ENCODE results near the gene KDM2B. TPM values are rescaled to one million over a fixed set of nuclear protein-coding genes. Genes with fewer than 3 reads are reported as not detected.
A peak's percentile ranks its signal among the peaks of the same experiment; 100 is the strongest.
"Not testable (repeated sequence)": the region's sequence is repeated elsewhere in the genome, so short reads cannot be mapped to it uniquely, and the experiment has no call there.

Gene KDM2B
- total and polyA plus RNA-seq, 2 of the 8 experiments (the other 6 are each of a cell fraction or from before 2014, with no cell fraction given), result 111 to 162 TPM

DNA sequence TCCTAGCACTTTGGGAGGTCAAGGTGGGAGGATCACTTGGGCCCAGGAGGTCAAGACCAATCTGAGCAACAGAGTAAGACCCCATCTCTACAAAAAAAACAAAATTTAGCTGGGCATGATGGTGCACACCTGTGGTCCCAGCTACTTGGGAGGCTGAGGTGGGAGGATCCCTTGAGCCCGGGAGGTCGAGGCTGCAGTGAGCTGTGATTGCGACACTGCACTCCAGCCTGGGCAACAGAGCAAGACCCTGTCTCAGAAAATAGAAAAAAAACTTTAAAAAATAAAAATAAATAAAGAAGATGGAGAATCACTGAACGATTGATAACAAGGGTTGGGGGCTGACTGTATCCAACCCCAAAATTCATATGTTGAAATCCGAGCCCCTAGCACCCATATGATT lies 96.3 kb downstream of the KDM2B start:
- H3K56ac ChIP-seq (replicated peaks; ENCODE audit: insufficient read length, low read depth, low read length); H4K20me1 ChIP-seq (replicated peaks in 1 of 2; ENCODE audit: control insufficient read depth in 1 of 2, insufficient read depth in 2 of 2, low read length in 2 of 2); H3K4ac ChIP-seq (replicated peaks; ENCODE audit: insufficient read length, low read depth, low read length); H4K91ac ChIP-seq (replicated peaks; ENCODE audit: insufficient read length, low read length); H3K9ac ChIP-seq (replicated peaks in 1 of 4; ENCODE audit: extremely low read depth in 1 of 4, low read depth in 3 of 4, low read length in 3 of 4); H3K23ac ChIP-seq (ENCODE audit: insufficient read length); H3K27ac ChIP-seq (ENCODE audit: low read depth, low read length); H4K5ac ChIP-seq (ENCODE audit: insufficient read length, low read depth, low read length); H3K4me1 ChIP-seq (replicated peaks in 1 of 4; ENCODE audit: control insufficient read depth in 3 of 4, insufficient read depth in 4 of 4, low read length in 3 of 4); H3K4me2 ChIP-seq (ENCODE audit: insufficient read depth in 1 of 2, low read depth in 2 of 2, low read length in 2 of 2); H2AK5ac ChIP-seq (ENCODE audit: low read depth, low read length); H3K23me2 ChIP-seq (ENCODE audit: low read depth, low read length); H4K8ac ChIP-seq (ENCODE audit: extremely low read depth, insufficient read depth, low read length); H3K14ac ChIP-seq (ENCODE audit: insufficient read length); H3K9me3 ChIP-seq (ENCODE audit: insufficient read depth in 2 of 2, low read depth in 1 of 2, low read length in 1 of 2); H3K18ac ChIP-seq (ENCODE audit: extremely low read depth, low read length); H3K27me3 ChIP-seq (replicated peaks in 1 of 4; ENCODE audit: control insufficient read depth in 3 of 4, extremely low read depth in 1 of 4, insufficient read depth in 3 of 4, low read length in 3 of 4); H2BK12ac ChIP-seq (ENCODE audit: low read depth, low read length); DNase-seq (ENCODE audit: low read depth in 1 of 2, low spot score in 2 of 2); H2BK15ac ChIP-seq (ENCODE audit: low read length); H2BK5ac ChIP-seq (ENCODE audit: low read depth, low read length); FAIRE-seq; H3K4me3 ChIP-seq (ENCODE audit: extremely low read depth in 1 of 4, insufficient read depth in 2 of 4, low read depth in 3 of 4, low read length in 4 of 4); H2AFZ ChIP-seq (ENCODE audit: low read length); H2BK20ac ChIP-seq (ENCODE audit: low read length); H2BK120ac ChIP-seq (replicated peaks; ENCODE audit: low read depth, low read length): not testable (repeated sequence)
- H3K36me3 ChIP-seq (ENCODE audit: control insufficient read depth in 2 of 4, insufficient read depth in 4 of 4, low read length in 3 of 4), result peaks cover 0 to 16% (median under 1%) of the 10 kb centered on the region in 4 experiments; a peak in 4 of 8 replicates
- 0 out of 2 replicates have a peak, but pooled peaks have one; percentile 16 for TF ChIP-seq CEBPB (IDR thresholded peaks at IDR 0.05; ENCODE audit: low read depth, low read length)
- CTCF ChIA-PET (ENCODE audit: partially characterized antibody), result interaction anchor here (0.6 to 2.3 kb wide), 5 partner anchors 9 to 42 kb away, joined by 3 to 5 read pairs (median 3); no protein-coding TSS in a partner anchor
- 95% methylated on average over 5 of the region's 5 CpGs; no CpG with 5 or more reads in 1 of the 2 experiments for WGBS, 2 experiments (ENCODE audit: extremely low coverage in 1 of 2, insufficient coverage in 1 of 2, insufficient read length in 1 of 2, insufficient replicate concordance in 2 of 2, low coverage in 1 of 2, low lambda C conversion rate in 2 of 2, missing lambda C conversion rate in 1 of 2)
- H3K79me1 ChIP-seq (ENCODE audit: low read depth, low read length), result peaks cover 17% of the 10 kb centered on the region
- peaks cover 0 to 21% of the 10 kb centered on the region in 2 experiments; a peak in 1 of 4 replicates for H3K79me2 ChIP-seq (ENCODE audit: control insufficient read depth in 1 of 2, insufficient read depth in 2 of 2, low read length in 2 of 2)
- POLR2A ChIA-PET (ENCODE audit: partially characterized antibody), result interaction anchor here (1.2 kb wide), 1 partner anchor 146 kb away, joined by 3 read pairs; no protein-coding TSS in a partner anchor
